Lung (tissue), 12 donors: Measurements from ENCODE around the gene METTL1. TPM values are rescaled to one million over a fixed set of nuclear protein-coding genes. Genes with fewer than 3 reads are reported as not detected.

Experiments
- ATAC-seq: fragments of 200-7000 bp; cut with Tn5 transposase; one replicate; pipeline ENCODE4 v1.9.1; 2020; ENCODE audit warnings: moderate number of reproducible peaks; ENCODE audit not compliant: insufficient read depth, low FRiP score
- DNase-seq, 3 donors: peaks; one replicate each; pipeline ENCODE4 v3.0.0-alpha.2; 2013 to 2017
- H3K27ac ChIP-seq, 2 donors: one replicate each; pipeline ENCODE4 v1.5.1; 2013; ENCODE audit warnings: mild to moderate bottlenecking in 2 of 2, moderate library complexity in 2 of 2, control low read depth in 1 of 2, inconsistent platforms in 1 of 2, low read depth in 1 of 2, low read length in 1 of 2
- H3K27me3 ChIP-seq, 3 donors: one replicate each; pipeline ENCODE4 v1.5.1; 2013; ENCODE audit warnings: low read length in 2 of 3; ENCODE audit not compliant: control insufficient read depth in 3 of 3, insufficient read depth in 3 of 3
- H3K36me3 ChIP-seq, 4 donors: one replicate each; pipeline ENCODE4 v1.5.1; 2013; ENCODE audit warnings: low read length in 4 of 4, mild to moderate bottlenecking in 1 of 4, moderate library complexity in 1 of 4; ENCODE audit not compliant: control insufficient read depth in 4 of 4, insufficient read depth in 4 of 4
- H3K4me1 ChIP-seq, 5 donors: one replicate each; pipeline ENCODE4 v1.5.1; 2013; ENCODE audit warnings: low read length in 5 of 5, mild to moderate bottlenecking in 2 of 5, moderate library complexity in 1 of 5; ENCODE audit not compliant: control insufficient read depth in 5 of 5, insufficient read depth in 5 of 5
- H3K4me3 ChIP-seq: one replicate; pipeline ENCODE4 v1.5.1; 2013; ENCODE audit warnings: mild to moderate bottlenecking, control low read depth, moderate library complexity
- H3K9ac ChIP-seq, 2 donors: one replicate each; pipeline ENCODE4 v1.5.1; 2013; ENCODE audit warnings: low read length in 2 of 2, control low read depth in 1 of 2; ENCODE audit not compliant: insufficient read depth in 1 of 2
- H3K9me3 ChIP-seq, 4 donors: one replicate each; pipeline ENCODE4 v1.5.1; 2013; ENCODE audit warnings: low read length in 3 of 4, mild to moderate bottlenecking in 1 of 4, moderate library complexity in 1 of 4; ENCODE audit not compliant: control insufficient read depth in 4 of 4, insufficient read depth in 3 of 4
- CTCF ChIP-seq: IDR thresholded peaks from 2 replicates; pipeline ENCODE4 v1.5.1; 2012; ENCODE audit warnings: mild to moderate bottlenecking; ENCODE audit errors: control extremely low read depth, extremely low read depth
- WGBS, 2 donors: extraction: QIAGEN DNeasy Blood & Tissue Kit; methylation state at CpG; one replicate each; pipeline ENCODE4 v1.1.7; 2013; 5-methylcytosine and 5-hydroxymethylcytosine counted together
- polyA plus RNA-seq, 2 donors: library from polyadenylated mRNA; stranded (reverse); fragments of 200-250 nt; gene quantifications; one replicate each; pipeline ENCODE4 v1.2.1, GENCODE V29; 2013
- total RNA-seq, 2 donors: library from RNA; depleted of rRNA in 1 of 2; stranded (reverse); fragments of >200 nt in 1 of 2; gene quantifications; one replicate each; pipeline ENCODE4 v1.2.1, GENCODE V29; 2014 to 2021
- donor health status: control.
- donor health status: control.
- donor health status: Bipolar disorder and iron deficiency.
- donor health status: healthy.
- donor health status: DM: yes; HTN: yes; CAD: no.

The METTL1 gene
- total and polyA plus RNA-seq, 4 donors = 2.8 to 35.5 (median 31.6) TPM

GRCh38 chr12:57739387-57739786 is 32.5 kb downstream of the METTL1 start:
- H3K27me3 ChIP-seq = peaks cover 0 to 73% (median 63%) of the 10 kb centered on the region in 3 donors
- H3K27ac ChIP-seq = no peak overlapping the region
- no peaks in the 10 kb centered on the region for H3K9me3 ChIP-seq
- ATAC-seq (no peak), DNase-seq (no peak)
- WGBS, 2 donors = 36 to 60% methylated on average over 7 of the region's 7 CpGs
- H3K36me3 ChIP-seq = peaks cover 0 to 1% (median 0%) of the 10 kb centered on the region in 4 donors
- H3K4me1 ChIP-seq = peaks cover 0 to 13% (median 6%) of the 10 kb centered on the region in 5 donors
- H3K9ac ChIP-seq = no peak overlapping the region
- no peak overlapping the region for H3K4me3 ChIP-seq
- TF ChIP-seq CTCF = no peak

GRCh38 chr12:57738661-57739237 is 33.2 kb downstream of the METTL1 start, which contains the start of gene AGAP2:
TSS of gene AGAP2 (minus strand) at chr12:57738742. CDS start at chr12:57738246, 496 bp downstream.
- Histone ChIP-seq H3K4me1 (peaks cover 0 to 9% (median 6%) of the 10 kb centered on the region in 5 donors), H3K36me3 (peaks cover 0 to 1% (median 0%) of the 10 kb centered on the region in 4 donors), H3K9ac (no peak within 1 kb of the TSS), H3K27ac (no peak within 1 kb of the TSS), H3K4me3 (no peak within 1 kb of the TSS), H3K9me3 (no peaks in the 10 kb centered on the region), H3K27me3 (peaks cover 0 to 80% (median 70%) of the 10 kb centered on the region in 3 donors)
- no peak for TF ChIP-seq CTCF
- no peak for ATAC-seq
- DNase-seq = peak in 2 of 3 donors; percentile 24 to 45
- 23 to 50% methylated on average over 26 to 36 of the region's 36 CpGs for WGBS, 2 donors

- H3K9ac ChIP-seq = no peak overlapping the region
- WGBS, 2 donors = 36 to 66% methylated on average over 87 to 110 of the region's 110 CpGs
- H3K27ac ChIP-seq = no peak overlapping the region
- peaks cover 0 to 1% (median 0%) of the 10 kb centered on the region in 4 donors for H3K36me3 ChIP-seq
- TF ChIP-seq CTCF = no peak
- H3K9me3 ChIP-seq = no peaks in the 10 kb centered on the region
- no peak overlapping the region for H3K4me3 ChIP-seq
- peaks cover 0 to 90% (median 79%) of the 10 kb centered on the region in 3 donors for H3K27me3 ChIP-seq
- peaks cover 0 to 9% (median 6%) of the 10 kb centered on the region in 5 donors for H3K4me1 ChIP-seq
- ATAC-seq (no peak), DNase-seq (peak in 2 of 3 donors; percentile 41 to 50)
These were observed 34.1 kb downstream of the METTL1 start for GRCh38 chr12:57737467-57738460.
